Suprapubic skin (tissue), 4 donors: ENCODE data around the gene HOXD12. TPM values are rescaled to one million over a fixed set of nuclear protein-coding genes. Genes with fewer than 3 reads are reported as not detected.
A peak's percentile ranks its signal among the peaks of the same experiment; 100 is the strongest.

Experiments used
- DNase-seq, 2 donors: peaks; one replicate each; pipeline ENCODE4 v3.0.0-alpha.2; 2019; ENCODE audit warnings: low spot score in 2 of 2
- H3K27ac ChIP-seq: fragments of 200-600 bp; sonication (generic); one replicate; pipeline ENCODE4 v1.5.1; 2019
- H3K27me3 ChIP-seq: fragments of 200-600 bp; sonication (generic); one replicate; pipeline ENCODE4 v1.5.1; 2019
- H3K36me3 ChIP-seq: fragments of 200-600 bp; sonication (generic); one replicate; pipeline ENCODE4 v1.5.1; 2019
- H3K4me1 ChIP-seq: fragments of 200-600 bp; sonication (generic); one replicate; pipeline ENCODE4 v1.5.1; 2019
- H3K4me3 ChIP-seq: fragments of 200-600 bp; sonication (generic); one replicate; pipeline ENCODE4 v1.5.1; 2019; ENCODE audit warnings: mild to moderate bottlenecking
- H3K9me3 ChIP-seq: fragments of 200-600 bp; sonication (generic); one replicate; pipeline ENCODE4 v1.5.1; 2019
- CTCF ChIP-seq, 2 donors: fragments of 200-600 bp in 1 of 2; fragments of 450-650 bp in 1 of 2; sonication (generic) in 1 of 2; IDR thresholded peaks; one replicate each; pipeline ENCODE4 v1.5.1; 2016 to 2019; ENCODE audit warnings: antibody characterized with exemption in 2 of 2, mild to moderate bottlenecking in 1 of 2, moderate library complexity in 1 of 2
- EP300 ChIP-seq: sonication (generic); formaldehyde crosslinking; IDR thresholded peaks from one replicate; pipeline ENCODE4 v1.6.1; 2017; ENCODE audit warnings: antibody characterized with exemption
- POLR2A ChIP-seq, 2 donors: fragments of 450-650 bp; IDR thresholded peaks; one replicate each; pipeline ENCODE4 v1.6.1; 2017; ENCODE audit warnings: antibody characterized with exemption in 2 of 2, mild to moderate bottlenecking in 2 of 2, moderate library complexity in 2 of 2
- POLR2AphosphoS5 ChIP-seq, 3 donors: sonication (generic); formaldehyde crosslinking; IDR thresholded peaks; one replicate each; pipeline ENCODE4 v1.6.1; 2017; ENCODE audit warnings: antibody characterized with exemption in 3 of 3
- WGBS: methylation state at CpG from one replicate; pipeline ENCODE4 v1.1.5; 2018; 5-methylcytosine and 5-hydroxymethylcytosine counted together
- total RNA-seq, 4 donors: library from RNA; depleted of rRNA; stranded (reverse); fragments of >200 nt; gene quantifications; one replicate each; pipeline ENCODE4 v1.1.0, GENCODE V29; 2016

The HOXD12 gene
- total RNA-seq, 4 donors from 2014 or later: not detected

- Histone ChIP-seq H3K4me3 (no peak overlapping the region), H3K27me3 (peaks cover 100% of the 10 kb centered on the region), H3K9me3 (no peaks in the 10 kb centered on the region), H3K4me1 (peaks cover 16% of the 10 kb centered on the region), H3K27ac (no peak overlapping the region), H3K36me3 (no peaks in the 10 kb centered on the region)
- TF ChIP-seq POLR2A (IDR thresholded peaks at IDR 0.05) (no peak), POLR2AphosphoS5 (IDR thresholded peaks at IDR 0.05) (no peak), CTCF (IDR thresholded peaks at IDR 0.05) (no peak), EP300 (no peak)
- DNase-seq: no peak
- WGBS: 31% methylated on average over 7 of the region's 7 CpGs
Measured at GRCh38 chr2:176074919-176075425, 24.6 kb upstream of the HOXD12 start.

GRCh38 chr2:176075481-176075880 lies 24.1 kb upstream of the HOXD12 start:
- DNase-seq: no peak
- no peak overlapping the region for H3K4me3 ChIP-seq
- H3K27ac ChIP-seq: no peak overlapping the region
- H3K27me3 ChIP-seq: peaks cover 100% of the 10 kb centered on the region
- 15% methylated on average over 15 of the region's 15 CpGs for WGBS
- H3K9me3 ChIP-seq: no peaks in the 10 kb centered on the region
- H3K36me3 ChIP-seq: no peaks in the 10 kb centered on the region
- TF ChIP-seq EP300: no peak
- H3K4me1 ChIP-seq: peaks cover 19% of the 10 kb centered on the region

GRCh38 chr2:176076063-176076462 lies 23.5 kb upstream of the HOXD12 start:
- TF ChIP-seq POLR2A (IDR thresholded peaks at IDR 0.05): no peak
- 22% methylated on average over 7 of the region's 7 CpGs for WGBS
- Histone ChIP-seq H3K9me3 (no peaks in the 10 kb centered on the region), H3K27me3 (peaks cover 100% of the 10 kb centered on the region), H3K4me3 (no peak overlapping the region), H3K36me3 (no peaks in the 10 kb centered on the region), H3K27ac (no peak overlapping the region), H3K4me1 (peaks cover 23% of the 10 kb centered on the region)
- DNase-seq: no peak

DNA sequence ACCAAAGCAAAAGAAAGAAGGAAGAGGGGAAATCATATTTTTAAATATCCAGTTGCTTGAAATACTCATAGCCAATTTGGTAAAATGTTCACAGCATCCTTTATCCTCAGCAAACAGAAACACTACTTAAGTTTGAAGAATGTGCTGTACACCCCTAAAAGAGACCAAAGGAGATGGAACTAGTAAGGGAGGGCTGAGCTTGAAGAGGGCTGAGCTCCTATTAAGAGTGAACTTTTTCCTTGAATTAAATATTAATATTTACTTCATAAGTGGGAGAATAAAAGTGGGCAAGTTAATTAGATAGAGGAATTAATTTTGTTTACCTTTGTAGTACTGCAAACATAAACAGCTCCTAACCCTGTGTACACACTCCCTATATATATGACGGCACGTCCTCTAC lies 22.8 kb upstream of the HOXD12 start:
- H3K27me3 ChIP-seq: peaks cover 100% of the 10 kb centered on the region
- H3K36me3 ChIP-seq: no peaks in the 10 kb centered on the region
- TF ChIP-seq POLR2AphosphoS5 (IDR thresholded peaks at IDR 0.05) (no peak), CTCF (IDR thresholded peaks at IDR 0.05) (no peak), EP300 (no peak), POLR2A (IDR thresholded peaks at IDR 0.05) (no peak)
- no peak for DNase-seq
- H3K27ac ChIP-seq: no peak overlapping the region
- no peaks in the 10 kb centered on the region for H3K9me3 ChIP-seq
- 25% methylated on average over 2 of the region's 2 CpGs for WGBS
- H3K4me1 ChIP-seq: peaks cover 20% of the 10 kb centered on the region
- H3K4me3 ChIP-seq: no peak overlapping the region

- TF ChIP-seq EP300 (no peak), POLR2AphosphoS5 (IDR thresholded peaks at IDR 0.05) (no peak), POLR2A (IDR thresholded peaks at IDR 0.05) (no peak), CTCF (IDR thresholded peaks at IDR 0.05) (no peak)
- H3K9me3 ChIP-seq: no peaks in the 10 kb centered on the region
- H3K27me3 ChIP-seq: peaks cover 100% of the 10 kb centered on the region
- DNase-seq: no peak
- no peak overlapping the region for H3K27ac ChIP-seq
- WGBS: 12% methylated on average over 25 of the region's 25 CpGs
- peaks cover 30% of the 10 kb centered on the region for H3K4me1 ChIP-seq
- H3K36me3 ChIP-seq: no peaks in the 10 kb centered on the region
- no peak overlapping the region for H3K4me3 ChIP-seq
Measured at GRCh38 chr2:176078541-176079284, 20.9 kb upstream of the HOXD12 start.

GRCh38 chr2:176079285-176079830 lies 20.2 kb upstream of the HOXD12 start:
- Histone ChIP-seq H3K36me3 (no peaks in the 10 kb centered on the region), H3K9me3 (no peaks in the 10 kb centered on the region), H3K27ac (no peak overlapping the region), H3K4me3 (peak overlapping the region; percentile 41), H3K27me3 (peaks cover 100% of the 10 kb centered on the region), H3K4me1 (peaks cover 30% of the 10 kb centered on the region)
- WGBS: 8% methylated on average over 30 of the region's 30 CpGs
- no peak for TF ChIP-seq EP300
- TF ChIP-seq CTCF (IDR thresholded peaks at IDR 0.05): no peak
- no peak for TF ChIP-seq POLR2A (IDR thresholded peaks at IDR 0.05)
- TF ChIP-seq POLR2AphosphoS5 (IDR thresholded peaks at IDR 0.05): no peak
- DNase-seq: no peak
